ENCODE results near the gene DIRAS2.

DNA sequence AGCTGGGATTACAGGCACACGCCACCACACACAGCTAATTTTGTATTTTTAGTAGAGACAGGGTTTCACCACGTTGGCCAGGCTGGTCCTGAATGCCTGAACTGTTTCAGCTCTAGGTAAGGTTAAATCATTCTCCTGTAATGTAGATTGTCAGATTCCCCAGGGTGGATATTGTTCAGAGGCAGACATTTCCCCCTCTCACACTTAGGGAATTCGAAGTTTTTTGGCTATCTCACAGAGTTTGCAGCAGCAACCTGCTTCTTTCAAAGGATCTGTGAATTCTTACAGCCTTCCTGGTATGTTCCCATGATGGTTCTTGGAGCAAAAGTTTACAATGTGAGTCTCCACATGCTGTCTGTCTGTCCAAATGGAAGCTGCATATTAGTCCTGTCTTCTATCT is 15.6 kb upstream of the DIRAS2 start:
- no peak for TF ChIP-seq POLR2A (IDR thresholded peaks at IDR 0.05)
- no peak for TF ChIP-seq EP300 (IDR thresholded peaks at IDR 0.05)

All from ovary (tissue), 1 donor.